ENCODE results near the gene TMEM203. TPM values are rescaled to one million over a fixed set of nuclear protein-coding genes. Genes with fewer than 3 reads are reported as not detected.

The TMEM203 gene
- total and polyA plus RNA-seq, 2 of the 13 experiments (the other 11 are each of a cell fraction or from before 2014, with no cell fraction given) = 23.4 to 36.7 TPM

DNA sequence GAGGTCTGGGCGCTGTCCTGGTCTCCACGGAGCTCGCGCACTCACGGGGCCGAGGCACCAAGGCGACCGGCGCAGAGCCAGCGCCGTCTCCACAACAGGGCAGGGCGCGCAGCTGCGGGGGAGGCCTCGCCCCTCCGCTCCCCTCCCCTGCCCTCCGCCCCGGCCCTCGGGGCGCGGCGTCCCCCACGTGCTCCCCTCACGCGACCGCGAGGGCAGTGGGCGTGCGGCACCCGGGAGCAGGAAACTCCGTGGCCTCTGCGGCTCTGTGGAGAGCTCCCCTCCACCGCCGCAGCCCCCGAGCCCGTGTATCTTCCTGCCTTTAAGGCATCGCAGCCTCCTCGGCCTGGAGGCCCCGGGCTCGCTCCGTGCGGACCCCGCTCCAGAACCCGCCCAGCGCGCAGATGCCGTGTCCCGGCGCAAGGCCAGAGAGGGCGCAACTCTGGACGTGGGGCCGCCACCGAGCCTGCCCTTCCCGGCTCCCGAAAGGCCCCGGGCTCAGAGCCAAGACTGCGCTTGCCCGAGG, 34.9 kb upstream of the TMEM203 start (continued):
- TF ChIP-seq, protein P1, sequence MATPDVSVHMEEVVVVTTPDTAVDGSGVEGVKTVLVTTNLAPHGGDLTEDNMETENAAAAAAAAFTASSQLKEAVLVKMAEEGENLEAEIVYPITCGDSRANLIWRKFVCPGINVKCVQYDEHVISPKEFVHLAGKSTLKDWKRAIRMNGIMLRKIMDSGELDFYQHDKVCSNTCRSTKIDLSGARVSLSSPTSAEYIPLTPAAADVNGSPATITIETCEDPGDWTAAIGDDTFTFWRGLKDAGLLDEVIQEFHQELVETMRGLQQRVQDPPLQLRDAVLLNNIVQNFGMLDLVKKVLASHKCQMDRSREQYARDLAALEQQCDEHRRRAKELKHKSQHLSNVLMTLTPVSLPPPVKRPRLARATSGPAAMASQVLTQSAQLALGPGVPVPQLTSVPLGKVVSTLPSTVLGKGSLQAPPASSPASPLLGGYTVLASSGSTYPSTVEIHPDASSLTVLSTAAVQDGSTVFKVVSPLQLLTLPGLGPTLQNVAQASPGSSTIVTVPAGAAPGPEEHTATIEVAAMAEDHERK (CRISPR knock-in tag; IDR thresholded peaks at IDR 0.05; ENCODE audit: low read depth) = no peak
- peak; percentile 82; the same call in 1 of the 2 replicates for TF ChIP-seq ZNF264 (CRISPR knock-in tag; IDR thresholded peaks at IDR 0.05)
- TF ChIP-seq, protein P2, sequence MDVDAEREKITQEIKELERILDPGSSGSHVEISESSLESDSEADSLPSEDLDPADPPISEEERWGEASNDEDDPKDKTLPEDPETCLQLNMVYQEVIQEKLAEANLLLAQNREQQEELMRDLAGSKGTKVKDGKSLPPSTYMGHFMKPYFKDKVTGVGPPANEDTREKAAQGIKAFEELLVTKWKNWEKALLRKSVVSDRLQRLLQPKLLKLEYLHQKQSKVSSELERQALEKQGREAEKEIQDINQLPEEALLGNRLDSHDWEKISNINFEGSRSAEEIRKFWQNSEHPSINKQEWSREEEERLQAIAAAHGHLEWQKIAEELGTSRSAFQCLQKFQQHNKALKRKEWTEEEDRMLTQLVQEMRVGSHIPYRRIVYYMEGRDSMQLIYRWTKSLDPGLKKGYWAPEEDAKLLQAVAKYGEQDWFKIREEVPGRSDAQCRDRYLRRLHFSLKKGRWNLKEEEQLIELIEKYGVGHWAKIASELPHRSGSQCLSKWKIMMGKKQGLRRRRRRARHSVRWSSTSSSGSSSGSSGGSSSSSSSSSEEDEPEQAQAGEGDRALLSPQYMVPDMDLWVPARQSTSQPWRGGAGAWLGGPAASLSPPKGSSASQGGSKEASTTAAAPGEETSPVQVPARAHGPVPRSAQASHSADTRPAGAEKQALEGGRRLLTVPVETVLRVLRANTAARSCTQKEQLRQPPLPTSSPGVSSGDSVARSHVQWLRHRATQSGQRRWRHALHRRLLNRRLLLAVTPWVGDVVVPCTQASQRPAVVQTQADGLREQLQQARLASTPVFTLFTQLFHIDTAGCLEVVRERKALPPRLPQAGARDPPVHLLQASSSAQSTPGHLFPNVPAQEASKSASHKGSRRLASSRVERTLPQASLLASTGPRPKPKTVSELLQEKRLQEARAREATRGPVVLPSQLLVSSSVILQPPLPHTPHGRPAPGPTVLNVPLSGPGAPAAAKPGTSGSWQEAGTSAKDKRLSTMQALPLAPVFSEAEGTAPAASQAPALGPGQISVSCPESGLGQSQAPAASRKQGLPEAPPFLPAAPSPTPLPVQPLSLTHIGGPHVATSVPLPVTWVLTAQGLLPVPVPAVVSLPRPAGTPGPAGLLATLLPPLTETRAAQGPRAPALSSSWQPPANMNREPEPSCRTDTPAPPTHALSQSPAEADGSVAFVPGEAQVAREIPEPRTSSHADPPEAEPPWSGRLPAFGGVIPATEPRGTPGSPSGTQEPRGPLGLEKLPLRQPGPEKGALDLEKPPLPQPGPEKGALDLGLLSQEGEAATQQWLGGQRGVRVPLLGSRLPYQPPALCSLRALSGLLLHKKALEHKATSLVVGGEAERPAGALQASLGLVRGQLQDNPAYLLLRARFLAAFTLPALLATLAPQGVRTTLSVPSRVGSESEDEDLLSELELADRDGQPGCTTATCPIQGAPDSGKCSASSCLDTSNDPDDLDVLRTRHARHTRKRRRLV (CRISPR knock-in tag; IDR thresholded peaks at IDR 0.05) = no peak
- TF ChIP-seq, protein P3, sequence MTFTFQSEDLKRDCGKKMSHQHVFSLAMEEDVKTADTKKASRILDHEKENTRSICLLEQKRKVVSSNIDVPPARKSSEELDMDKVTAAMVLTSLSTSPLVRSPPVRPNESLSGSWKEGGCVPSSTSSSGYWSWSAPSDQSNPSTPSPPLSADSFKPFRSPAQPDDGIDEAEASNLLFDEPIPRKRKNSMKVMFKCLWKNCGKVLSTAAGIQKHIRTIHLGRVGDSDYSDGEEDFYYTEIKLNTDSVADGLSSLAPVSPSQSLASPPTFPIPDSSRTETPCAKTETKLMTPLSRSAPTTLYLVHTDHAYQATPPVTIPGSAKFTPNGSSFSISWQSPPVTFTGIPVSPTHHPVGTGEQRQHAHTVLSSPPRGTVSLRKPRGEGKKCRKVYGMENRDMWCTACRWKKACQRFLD (CRISPR knock-in tag; IDR thresholded peaks at IDR 0.05; ENCODE audit: borderline replicate concordance) = peak; percentile 72; the same call in 1 of the 2 replicates
- TF ChIP-seq ZNF431 (CRISPR knock-in tag; IDR thresholded peaks at IDR 0.05; ENCODE audit: borderline replicate concordance, low read depth) = peak; percentile 69; the same call in 1 of the 2 replicates
- no peak for TF ChIP-seq FOSL1 (CRISPR knock-in tag; IDR thresholded peaks at IDR 0.05; ENCODE audit: borderline replicate concordance)
- no peak for TF ChIP-seq RAD51 (IDR thresholded peaks at IDR 0.05; ENCODE audit: borderline replicate concordance)
- TF ChIP-seq ATF7-NPFF (CRISPR knock-in tag; IDR thresholded peaks at IDR 0.05; ENCODE audit: low read depth) = peak; percentile 89
- no peak for TF ChIP-seq ZNF367 (CRISPR knock-in tag; IDR thresholded peaks at IDR 0.05; ENCODE audit: borderline replicate concordance)
- TF ChIP-seq, protein P4, sequence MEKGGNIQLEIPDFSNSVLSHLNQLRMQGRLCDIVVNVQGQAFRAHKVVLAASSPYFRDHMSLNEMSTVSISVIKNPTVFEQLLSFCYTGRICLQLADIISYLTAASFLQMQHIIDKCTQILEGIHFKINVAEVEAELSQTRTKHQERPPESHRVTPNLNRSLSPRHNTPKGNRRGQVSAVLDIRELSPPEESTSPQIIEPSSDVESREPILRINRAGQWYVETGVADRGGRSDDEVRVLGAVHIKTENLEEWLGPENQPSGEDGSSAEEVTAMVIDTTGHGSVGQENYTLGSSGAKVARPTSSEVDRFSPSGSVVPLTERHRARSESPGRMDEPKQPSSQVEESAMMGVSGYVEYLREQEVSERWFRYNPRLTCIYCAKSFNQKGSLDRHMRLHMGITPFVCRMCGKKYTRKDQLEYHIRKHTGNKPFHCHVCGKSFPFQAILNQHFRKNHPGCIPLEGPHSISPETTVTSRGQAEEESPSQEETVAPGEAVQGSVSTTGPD (CRISPR knock-in tag; IDR thresholded peaks at IDR 0.05) = no peak
- peak; percentile 72 for TF ChIP-seq ZNF781 (CRISPR knock-in tag; IDR thresholded peaks at IDR 0.05; ENCODE audit: borderline replicate concordance, not compliant biosample characterization)
- TF ChIP-seq ATAD3A (CRISPR knock-in tag; IDR thresholded peaks at IDR 0.05) = no peak
- TF ChIP-seq NFKBIZ (CRISPR knock-in tag; IDR thresholded peaks at IDR 0.05) = 0 out of 2 replicates have a peak, but pooled peaks have one; percentile 7
- TF ChIP-seq ZKSCAN8 (CRISPR knock-in tag; IDR thresholded peaks at IDR 0.05; ENCODE audit: borderline replicate concordance) = no peak
- TF ChIP-seq, protein P5, sequence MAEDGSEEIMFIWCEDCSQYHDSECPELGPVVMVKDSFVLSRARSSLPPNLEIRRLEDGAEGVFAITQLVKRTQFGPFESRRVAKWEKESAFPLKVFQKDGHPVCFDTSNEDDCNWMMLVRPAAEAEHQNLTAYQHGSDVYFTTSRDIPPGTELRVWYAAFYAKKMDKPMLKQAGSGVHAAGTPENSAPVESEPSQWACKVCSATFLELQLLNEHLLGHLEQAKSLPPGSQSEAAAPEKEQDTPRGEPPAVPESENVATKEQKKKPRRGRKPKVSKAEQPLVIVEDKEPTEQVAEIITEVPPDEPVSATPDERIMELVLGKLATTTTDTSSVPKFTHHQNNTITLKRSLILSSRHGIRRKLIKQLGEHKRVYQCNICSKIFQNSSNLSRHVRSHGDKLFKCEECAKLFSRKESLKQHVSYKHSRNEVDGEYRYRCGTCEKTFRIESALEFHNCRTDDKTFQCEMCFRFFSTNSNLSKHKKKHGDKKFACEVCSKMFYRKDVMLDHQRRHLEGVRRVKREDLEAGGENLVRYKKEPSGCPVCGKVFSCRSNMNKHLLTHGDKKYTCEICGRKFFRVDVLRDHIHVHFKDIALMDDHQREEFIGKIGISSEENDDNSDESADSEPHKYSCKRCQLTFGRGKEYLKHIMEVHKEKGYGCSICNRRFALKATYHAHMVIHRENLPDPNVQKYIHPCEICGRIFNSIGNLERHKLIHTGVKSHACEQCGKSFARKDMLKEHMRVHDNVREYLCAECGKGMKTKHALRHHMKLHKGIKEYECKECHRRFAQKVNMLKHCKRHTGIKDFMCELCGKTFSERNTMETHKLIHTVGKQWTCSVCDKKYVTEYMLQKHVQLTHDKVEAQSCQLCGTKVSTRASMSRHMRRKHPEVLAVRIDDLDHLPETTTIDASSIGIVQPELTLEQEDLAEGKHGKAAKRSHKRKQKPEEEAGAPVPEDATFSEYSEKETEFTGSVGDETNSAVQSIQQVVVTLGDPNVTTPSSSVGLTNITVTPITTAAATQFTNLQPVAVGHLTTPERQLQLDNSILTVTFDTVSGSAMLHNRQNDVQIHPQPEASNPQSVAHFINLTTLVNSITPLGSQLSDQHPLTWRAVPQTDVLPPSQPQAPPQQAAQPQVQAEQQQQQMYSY (CRISPR knock-in tag; IDR thresholded peaks at IDR 0.05) = no peak
- TF ChIP-seq ZNF337 (CRISPR knock-in tag; IDR thresholded peaks at IDR 0.05; ENCODE audit: borderline replicate concordance, low read depth) = no peak
